Subcutaneous adipose tissue (tissue), 4 donors: ENCODE measurements around the gene GRPR. TPM values are rescaled to one million over a fixed set of nuclear protein-coding genes. Genes with fewer than 3 reads are reported as not detected.

Source experiments
- total RNA-seq, 4 donors: library from RNA; depleted of rRNA; stranded (reverse); fragments of >200 nt; gene quantifications; one replicate each; pipeline ENCODE4 v1.1.0, GENCODE V29; 2016
- TF ChIP-seq, protein P1 (sequence below): fragments of 450-650 bp; IDR thresholded peaks from one replicate; pipeline ENCODE4 v1.5.1; 2016; ENCODE audit warnings: low read depth, mild to moderate bottlenecking, control low read depth, antibody characterized with exemption, moderate library complexity

GRPR gene
- total RNA-seq: not detected

GRCh38 chrX:16123222-16123786 is at the start of gene GRPR:
GRPR (plus strand) TSS chrX:16123565; CDS start chrX:16123954, 389 bp downstream.
- TF ChIP-seq, protein P1, sequence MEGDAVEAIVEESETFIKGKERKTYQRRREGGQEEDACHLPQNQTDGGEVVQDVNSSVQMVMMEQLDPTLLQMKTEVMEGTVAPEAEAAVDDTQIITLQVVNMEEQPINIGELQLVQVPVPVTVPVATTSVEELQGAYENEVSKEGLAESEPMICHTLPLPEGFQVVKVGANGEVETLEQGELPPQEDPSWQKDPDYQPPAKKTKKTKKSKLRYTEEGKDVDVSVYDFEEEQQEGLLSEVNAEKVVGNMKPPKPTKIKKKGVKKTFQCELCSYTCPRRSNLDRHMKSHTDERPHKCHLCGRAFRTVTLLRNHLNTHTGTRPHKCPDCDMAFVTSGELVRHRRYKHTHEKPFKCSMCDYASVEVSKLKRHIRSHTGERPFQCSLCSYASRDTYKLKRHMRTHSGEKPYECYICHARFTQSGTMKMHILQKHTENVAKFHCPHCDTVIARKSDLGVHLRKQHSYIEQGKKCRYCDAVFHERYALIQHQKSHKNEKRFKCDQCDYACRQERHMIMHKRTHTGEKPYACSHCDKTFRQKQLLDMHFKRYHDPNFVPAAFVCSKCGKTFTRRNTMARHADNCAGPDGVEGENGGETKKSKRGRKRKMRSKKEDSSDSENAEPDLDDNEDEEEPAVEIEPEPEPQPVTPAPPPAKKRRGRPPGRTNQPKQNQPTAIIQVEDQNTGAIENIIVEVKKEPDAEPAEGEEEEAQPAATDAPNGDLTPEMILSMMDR: no peak

- TF ChIP-seq, protein P1: no peak
Measured at GRCh38 chrX:16075087-16075486, 48.3 kb upstream of the GRPR start.

DNA sequence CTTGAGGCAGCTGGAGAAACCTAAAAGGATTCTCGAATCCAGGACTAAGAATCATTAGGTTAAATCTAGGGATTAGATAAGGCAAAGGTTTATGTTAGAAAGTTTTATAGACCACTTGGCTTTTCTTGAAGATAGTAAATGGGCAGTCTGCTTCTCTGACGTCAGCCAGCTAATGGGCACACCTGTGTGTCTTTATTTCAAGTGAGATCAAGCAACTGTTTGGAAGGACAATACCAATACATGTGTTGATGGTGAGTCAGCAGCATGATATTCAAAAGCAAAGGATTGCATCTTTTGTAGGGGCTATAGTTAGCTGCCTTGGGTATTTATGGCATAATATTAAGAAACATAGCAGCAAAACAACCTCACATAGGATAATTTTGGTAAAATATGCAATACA is 46.5 kb upstream of the GRPR start:
- TF ChIP-seq, protein P1: no peak

- TF ChIP-seq, protein P1: no peak
Measured at GRCh38 chrX:16077811-16078210, 45.6 kb upstream of the GRPR start.

GRCh38 chrX:16081357-16081756 is 42.0 kb upstream of the GRPR start:
- TF ChIP-seq, protein P1: no peak

- TF ChIP-seq, protein P1: no peak
Measured at GRCh38 chrX:16082470-16083085, 40.8 kb upstream of the GRPR start.

DNA sequence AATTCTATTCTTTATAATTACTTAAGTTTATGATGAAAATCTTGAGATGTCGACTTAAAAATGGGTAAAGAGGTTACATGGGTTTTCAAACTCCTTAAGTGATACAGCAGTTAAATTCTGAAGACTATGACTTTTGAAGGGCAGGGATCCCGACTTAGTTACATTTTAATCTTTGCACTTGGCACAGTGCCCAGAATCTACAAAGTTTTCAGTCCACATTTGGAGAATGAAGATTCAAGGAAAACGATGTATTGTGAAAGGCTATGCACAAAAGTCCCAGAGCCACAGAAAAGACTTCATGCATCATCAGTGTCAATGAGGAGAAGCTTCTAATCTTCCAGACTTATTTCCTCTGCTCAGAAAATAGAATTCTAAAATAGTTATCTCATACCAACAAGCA is 36.3 kb upstream of the GRPR start:
- TF ChIP-seq, protein P1: no peak
